ENCODE data around the gene NXPH4.

NXPH4 gene

DNA sequence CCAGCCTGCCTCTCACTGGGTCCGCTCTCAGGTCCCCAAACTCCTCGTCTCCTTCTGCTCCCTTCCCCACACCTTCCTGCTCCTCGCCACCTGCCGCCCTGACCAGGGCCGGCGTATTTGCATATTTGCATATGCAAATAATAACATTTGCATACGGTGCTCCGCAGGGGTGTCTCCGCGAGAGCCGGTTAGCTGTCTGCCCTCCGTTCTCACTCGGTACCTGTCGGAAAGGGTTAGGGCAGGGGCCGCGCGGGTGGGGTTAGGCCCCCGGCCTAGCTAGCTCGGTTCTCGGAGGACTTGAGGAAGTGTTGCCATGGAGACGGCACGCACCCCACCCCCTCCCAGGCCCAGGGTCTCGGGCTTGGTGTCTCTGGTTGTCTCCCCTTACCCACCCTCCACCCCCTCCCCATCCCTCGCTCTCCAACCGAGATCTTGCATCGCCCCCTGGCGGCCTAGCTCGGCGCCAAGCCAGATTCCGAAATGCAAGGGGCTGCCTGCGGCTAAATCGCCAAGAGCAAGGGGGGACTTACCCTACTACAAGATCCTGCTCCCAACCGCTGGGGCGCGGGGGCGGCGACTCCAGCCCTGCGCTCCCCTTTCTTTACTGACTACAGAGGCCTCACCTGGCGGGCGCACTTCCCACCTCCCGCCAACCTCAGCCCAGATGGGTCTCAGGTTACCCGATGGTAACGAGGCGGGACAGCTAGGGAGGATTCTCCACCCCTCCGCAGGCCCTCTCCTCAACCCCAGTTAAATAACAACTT, 26.3 kb downstream of the NXPH4 start:
- DNase-seq (ENCODE audit: low read depth, low spot score): peak; percentile 89

DNA sequence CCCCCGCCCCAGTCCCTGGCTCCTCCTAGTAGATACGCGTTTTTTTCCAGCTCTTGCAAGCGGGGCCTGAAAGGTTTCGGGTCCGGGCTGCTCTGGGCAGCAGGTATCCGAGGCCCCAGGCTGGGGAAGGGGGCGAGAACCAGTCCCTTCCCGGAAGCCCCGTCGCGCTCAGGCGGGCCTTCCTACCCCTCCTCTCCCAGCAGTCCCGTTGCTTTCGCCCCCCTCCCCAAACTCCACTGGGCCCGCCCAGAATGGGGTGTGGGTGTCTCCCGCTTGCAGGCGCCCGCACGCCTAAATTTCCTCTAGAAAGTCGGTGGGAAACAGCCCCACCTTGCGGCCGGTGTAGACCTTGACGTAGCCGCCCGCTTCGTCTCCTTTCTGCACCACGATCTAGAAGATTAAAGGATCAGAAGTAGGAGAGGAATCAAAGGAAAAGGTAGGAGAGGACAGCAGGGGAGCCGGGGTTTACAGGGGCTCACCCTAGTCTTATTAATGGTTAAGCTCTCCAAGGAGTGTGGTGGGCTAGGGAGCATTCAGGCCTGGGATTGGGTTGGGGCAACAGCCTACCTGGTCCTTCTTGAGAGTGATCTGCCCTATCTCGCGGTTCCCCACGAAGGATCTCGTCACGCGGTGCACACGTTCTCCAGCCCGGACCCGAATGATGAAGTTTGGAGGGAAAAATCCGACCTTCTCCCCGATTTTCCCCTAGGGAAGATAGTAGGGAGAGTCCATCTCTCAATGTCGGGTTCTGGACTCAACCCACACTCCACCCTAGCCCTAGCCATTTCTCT, 27.1 kb downstream of the NXPH4 start:
- DNase-seq (ENCODE audit: low read depth, low spot score): no peak

DNA sequence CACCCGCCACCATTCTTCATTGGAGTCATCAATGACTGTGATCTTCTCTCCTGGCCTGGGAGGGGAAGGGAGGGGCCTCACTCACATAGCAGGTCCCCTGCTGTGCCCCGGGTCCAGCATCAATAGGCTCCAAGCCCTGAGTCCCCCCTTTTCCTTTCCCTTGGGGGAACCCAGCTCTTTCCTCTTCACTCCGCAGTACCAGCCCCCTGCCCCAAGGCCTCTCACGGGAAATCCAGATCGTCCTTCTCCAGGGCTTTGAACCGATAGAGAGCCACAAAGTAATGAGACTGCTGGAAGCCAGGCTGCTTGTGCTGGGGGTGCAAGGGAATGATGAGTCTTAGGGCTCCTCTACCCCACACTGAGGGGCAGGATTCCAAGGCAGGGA, 27.7 kb downstream of the NXPH4 start:
- DNase-seq (ENCODE audit: low read depth, low spot score): no peak

DNA sequence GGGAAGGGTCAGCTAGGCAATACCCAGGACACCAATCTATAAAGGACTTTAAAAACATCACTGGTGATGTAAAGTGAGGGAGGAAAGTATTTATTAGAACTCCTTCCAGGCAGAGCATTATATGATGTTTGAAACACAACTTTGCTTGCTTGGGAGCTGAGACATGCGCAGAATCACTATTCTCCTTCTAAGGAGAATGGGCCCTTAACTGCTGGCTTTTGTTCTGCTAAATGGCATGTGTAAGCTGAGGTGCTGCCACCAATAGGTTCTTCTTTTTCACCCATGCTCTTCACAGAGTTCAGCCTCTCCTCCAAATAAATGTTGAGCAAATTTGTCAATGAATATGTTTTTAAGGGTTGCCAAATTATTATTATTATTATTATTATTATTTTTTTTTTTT, 30.4 kb downstream of the NXPH4 start:
- no peak for DNase-seq (ENCODE audit: low read depth, low spot score)

DNA sequence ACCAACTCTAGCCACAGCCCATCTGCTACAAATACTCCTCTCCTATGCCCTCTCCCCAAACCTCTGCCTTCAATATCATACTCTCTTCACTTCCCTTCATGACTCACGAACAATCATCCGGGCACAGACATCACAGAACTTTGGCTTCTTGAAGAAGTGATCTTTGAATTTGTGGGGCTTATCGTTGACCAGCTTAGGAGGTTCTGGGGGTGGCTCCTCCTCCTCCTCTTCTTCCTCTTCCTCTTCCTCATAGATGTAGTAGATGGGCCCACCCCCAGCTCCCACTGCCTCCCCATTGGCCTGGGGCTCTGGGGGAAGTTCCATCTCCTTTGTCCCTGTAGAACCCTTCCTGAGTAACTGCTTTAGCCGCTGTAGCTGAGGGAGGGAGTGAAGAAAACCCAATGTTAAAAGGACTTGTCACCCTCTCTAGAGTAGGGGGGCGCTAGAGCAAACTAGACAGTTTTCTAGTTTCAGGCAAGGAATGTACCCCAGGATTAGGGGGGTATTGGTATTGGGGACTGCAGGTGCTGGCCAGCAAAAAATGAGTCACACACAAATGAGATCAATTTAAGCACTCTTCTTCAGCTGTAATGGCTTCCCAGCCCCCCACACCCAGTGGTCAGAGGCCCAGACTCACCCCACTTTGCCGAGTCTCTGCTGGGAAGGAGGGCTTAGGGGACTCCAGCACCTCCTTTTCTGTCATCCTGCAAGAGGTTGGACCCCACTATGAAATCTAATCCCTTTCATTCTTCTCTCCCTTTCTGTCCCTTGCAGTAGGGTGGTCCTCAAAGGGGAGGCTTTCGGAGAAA, 32.5 kb downstream of the NXPH4 start:
- DNase-seq (ENCODE audit: low read depth, low spot score): no peak

DNA sequence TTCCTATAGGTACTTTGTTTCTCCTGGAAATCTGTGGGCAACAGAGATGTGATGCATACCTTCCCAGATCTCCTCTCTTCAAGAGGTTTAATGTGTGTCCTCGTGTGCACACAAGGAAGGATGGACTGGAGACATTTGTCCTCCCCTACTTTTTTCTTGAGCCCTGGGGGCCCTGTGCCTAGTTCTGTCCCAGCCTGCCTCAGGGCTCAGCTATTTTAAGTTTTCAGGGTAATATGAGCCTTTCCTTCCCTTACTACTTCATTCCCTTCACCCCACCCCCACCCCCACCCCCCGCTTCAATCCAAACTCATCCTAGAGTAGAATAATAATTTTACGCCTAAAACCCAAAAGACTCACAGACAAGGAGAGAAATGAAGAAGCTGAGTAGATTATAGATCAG, 33.9 kb downstream of the NXPH4 start:
- DNase-seq (ENCODE audit: low read depth, low spot score): no peak

DNA sequence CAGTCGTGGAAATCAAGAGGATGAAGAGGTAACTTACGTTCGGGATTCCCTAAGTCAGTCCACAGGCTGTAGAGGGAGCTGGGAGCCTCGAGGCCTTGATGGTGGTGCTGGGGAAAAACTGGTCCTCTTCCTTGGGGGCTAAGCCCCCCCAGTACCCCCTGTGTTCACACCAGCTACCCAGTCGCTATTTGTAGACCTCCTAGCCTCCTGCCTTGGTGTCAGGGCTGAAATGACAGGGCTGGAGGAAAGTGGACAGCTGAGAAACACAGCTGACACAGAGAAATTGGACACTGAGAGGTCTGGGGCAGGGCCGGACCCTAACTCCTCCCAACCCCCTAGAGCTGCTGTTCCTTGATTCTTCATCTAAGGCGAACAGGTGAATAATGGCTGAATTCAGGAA, 34.4 kb downstream of the NXPH4 start, which contains the start of gene STAC3:
Gene STAC3, minus strand, starts transcription at position 232 of the 400 bp plus-strand sequence. CDS start 1,551 bp downstream, outside the sequence.
- no peak for DNase-seq (ENCODE audit: low read depth, low spot score)

DNA sequence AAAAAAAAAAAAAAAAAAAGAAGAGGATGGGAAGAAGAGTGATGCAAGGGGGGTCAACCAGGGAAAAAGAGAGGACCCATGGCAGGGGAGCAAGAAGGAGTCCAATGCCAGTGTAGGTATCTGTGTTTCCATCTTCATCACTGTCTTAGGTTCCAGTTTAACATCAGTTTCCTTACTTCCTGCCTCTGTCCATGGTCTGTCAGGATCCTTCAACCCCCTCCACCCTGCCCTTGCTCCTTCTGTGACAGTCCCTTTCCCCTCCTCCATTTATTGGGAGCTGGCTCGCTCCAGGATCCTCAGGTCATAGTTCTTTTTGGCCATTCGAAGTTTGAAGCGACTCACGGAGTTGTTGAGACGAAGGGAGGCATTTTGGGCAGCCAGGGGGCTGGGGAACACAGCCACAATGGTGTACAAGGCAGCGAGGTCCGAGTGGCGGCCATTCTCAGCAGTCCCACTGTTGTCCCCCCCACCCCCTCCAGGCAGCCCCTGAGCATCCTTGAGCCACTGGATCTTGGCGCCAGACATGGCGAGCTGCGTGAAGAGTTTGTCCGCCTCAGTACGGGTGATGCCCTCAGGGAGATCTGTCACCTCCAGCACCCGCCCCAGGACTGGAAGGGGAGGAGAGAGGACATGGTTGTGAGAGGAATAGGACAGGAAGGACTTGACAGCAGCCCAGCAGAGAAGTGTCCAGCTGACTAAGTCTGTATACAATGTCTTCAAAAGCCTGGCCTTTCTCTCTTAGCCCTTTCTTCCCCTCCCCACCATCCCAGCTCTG, 38.1 kb downstream of the NXPH4 start:
- DNase-seq (ENCODE audit: low read depth, low spot score): no peak

DNA sequence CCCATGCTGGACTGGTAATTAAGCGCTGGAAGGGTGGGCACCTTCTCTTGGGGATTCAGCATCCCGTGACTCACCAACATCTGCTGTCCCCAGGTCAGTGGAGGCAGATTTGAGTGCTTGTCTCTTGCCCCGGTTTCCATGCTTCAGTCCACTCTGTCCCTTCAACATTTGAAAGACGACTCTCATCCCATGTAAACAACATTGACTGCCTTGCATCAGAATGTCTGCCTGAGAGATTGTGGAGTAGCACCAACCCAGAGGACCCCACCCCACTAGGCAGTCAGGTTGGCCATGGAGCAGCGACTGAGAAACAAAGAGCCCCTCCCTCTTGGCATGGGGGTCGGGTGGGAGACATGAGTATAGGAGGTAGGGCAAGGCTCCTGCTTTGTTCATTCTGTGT, 39.3 kb downstream of the NXPH4 start:
- DNase-seq (ENCODE audit: low read depth, low spot score): no peak

DNA sequence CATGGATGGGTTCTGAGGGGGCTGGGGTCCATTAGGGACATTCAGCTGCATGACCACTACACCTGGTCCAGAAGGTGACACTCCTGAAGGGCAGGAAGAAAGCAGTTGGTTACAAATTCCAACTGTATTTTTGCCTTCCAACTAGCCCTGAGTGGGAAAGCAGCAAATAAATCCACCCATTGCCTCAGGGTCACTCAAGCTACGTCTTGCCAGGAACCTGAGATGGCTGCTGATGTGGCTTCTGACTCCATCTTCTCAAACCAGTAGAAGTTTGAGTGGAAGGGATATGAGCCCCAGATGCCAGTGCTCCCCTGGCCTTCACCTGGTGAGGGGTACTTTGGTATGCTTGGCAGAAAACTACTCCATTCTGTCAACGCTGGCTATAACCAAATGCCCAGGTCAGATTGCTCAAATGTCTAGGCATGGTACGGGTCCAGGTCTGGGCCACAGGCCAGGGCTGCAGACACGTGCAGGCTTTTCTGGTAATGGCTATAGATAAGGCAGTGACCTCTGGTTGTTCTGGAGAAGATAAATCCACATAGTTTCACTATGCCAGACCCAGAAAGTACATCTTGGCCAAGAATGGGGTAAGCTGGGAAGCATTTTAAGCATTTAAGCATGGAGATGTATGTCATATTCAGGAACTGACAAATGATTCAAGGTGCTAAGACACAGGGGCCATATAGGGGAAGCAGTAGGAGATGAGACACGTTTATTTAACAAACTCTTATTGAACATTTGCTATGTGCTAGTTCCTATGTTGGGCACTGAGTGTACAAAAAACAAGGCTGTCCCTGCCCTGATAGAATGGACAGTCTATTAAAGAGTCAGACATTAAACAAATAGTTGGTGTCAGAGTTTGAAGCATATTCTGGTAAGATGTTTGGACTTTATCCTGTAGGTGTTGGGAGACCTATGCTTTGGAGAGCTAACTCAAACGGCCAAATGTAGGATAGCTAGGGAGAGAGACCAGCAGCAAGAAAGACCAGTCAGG, 42.7 kb downstream of the NXPH4 start:
- no peak for DNase-seq (ENCODE audit: low read depth, low spot score)

DNA sequence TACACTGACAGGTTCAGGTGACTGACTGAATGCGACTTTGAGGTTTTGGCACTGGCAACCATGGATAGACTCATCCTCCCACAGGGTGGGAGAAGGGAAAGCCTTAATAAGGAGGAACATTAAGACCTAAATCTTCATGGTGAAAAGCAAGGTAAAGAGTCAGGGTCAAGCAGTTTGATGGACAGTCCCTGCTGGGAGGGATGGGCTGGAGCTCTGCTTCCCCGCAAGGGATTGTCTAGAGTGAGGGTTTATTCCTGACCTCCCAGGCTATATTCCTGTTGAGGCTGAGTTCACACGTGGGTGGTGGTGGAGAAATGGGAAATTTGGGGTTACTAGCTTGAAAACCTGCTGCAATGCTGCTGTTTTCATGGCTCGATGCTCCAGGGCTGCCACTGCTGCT, 43.8 kb downstream of the NXPH4 start:
- no peak for DNase-seq (ENCODE audit: low read depth, low spot score)

DNA sequence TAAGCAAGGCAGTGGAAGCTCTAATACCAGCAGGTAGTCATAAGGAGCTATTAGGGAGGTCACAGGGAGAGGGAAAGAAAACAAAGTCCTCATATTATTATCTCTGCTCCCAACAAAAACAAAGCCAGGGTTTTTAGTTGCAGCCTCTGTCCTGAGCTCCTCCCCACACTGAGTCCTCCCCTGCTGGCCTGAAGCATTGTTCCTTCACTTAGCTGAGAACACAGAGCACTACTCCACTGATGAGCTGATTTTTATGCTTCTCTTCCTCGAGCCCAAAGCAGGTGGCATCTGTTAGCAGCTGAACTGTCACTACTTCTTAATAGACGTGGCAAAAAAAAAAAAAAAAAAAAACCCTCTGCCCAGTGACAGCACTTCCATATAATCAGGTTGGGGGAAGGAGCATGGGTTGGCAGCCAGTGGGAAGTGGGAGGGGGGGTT, 44.9 kb downstream of the NXPH4 start:
- no peak for DNase-seq (ENCODE audit: low read depth, low spot score)

DNA sequence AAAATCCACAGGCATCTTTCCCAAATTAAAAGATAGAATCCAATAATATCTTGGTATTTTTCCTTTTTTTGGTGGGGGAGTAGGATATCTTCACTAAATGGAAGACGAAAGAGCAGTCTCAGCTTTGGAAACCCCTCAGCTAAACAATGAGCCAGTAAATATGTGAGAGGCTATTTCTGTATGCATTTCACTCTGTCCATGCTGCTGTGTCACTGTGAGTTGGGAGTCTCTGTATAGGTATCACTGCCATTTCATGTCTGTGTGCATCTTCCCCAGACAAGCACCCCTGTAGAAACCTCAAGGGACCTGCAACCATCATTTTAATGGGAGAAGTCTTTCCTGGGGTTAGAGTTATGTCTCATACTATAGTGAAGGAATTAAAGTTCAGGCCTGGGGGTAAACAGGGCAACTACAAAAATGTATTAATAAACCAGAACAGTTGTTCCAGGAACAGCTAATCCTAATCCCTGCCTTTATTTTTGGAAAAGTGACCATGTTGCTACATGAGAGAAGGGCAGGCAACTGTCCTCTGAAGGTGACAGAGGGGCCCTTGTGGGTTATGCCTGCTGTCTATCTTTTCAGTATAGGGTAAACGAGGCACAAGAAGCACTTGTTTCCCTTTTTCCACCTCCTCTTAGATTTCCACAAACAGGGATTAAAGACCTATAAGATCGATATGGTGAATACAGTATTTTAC, 45.7 kb downstream of the NXPH4 start:
- DNase-seq (ENCODE audit: low read depth, low spot score): no peak

DNA sequence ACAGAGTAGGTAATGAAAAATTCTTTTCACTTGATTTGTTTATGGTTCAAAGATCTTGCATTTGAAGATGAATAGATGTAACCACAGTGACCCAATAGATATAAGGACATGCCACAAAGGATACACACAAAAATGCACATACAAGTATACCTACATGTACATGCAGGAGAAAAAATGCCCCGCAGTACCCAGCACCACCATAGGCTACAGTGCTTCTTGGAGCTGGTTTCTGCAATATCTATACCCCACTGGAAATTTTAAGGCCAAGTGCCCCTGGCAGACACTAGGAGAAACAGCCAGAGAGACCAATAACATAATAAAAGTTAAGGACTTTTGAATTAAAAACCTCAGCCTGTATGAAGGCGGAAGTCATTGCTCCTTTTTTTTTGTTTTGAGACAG, 46.5 kb downstream of the NXPH4 start:
- no peak for DNase-seq (ENCODE audit: low read depth, low spot score)

DNA sequence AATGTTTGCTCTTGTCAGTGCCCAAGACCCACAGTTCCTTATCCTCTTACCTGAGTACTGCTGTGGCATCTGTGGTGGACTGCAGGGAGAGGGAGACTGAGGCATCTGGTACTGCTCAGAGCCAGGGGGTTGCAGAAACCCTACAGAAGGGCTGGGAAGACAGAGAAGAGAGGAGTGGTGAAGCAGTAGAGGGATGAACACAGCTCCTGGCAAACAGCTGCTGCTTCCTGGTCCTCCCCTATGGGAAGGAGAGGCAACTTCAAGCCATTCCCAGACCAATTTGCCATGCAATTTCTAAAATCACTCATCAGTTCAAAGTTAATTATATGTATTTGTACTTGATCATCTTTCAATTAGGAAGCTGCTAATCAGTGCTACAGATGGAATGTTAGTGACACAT, 50.1 kb downstream of the NXPH4 start:
- DNase-seq (ENCODE audit: low read depth, low spot score): no peak

DNA sequence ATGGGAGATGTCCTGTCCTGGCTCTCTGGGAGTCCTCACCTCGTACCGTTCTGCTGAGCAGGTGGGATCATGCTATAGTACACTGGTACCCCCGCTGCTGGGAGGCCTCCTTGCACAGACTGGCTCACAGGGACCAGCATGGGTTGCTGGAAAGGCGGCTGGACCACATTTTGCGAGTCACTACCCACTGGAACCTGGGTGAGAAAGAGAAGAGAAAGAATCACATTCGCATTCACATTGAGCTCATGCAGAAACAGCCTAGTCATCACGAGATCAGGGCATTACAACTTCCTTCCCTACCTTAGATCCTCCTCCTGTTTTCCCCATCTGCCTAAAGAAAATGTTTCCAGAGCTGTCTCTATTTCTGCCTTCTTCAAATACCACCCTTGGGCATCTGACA, 51.7 kb downstream of the NXPH4 start:
- DNase-seq (ENCODE audit: low read depth, low spot score): no peak

DNA sequence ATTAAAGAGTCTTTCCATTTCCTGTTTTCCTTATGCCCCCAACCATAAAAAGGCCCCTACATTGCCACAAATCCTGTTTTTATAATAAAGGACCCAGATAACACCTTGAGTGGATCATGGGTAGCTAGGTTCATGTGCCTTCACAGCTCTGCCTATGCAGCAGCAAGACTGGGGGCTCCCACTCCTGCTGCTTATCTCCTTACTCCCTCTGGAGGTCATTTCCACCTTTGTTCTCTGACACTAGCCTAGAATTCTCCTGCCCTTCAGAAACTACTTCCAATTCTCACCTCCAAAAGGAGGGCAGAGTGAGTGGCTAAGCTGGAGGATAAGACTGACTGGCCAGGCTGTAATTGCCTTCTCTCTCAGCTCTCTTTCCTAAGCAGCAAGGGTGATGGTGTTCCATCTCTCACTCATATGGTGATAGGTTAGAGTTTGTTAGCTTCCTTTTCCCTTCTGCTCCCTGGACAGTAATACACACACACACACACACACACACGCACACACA, 54.4 kb downstream of the NXPH4 start:
- DNase-seq (ENCODE audit: low read depth, low spot score): no peak

DNA sequence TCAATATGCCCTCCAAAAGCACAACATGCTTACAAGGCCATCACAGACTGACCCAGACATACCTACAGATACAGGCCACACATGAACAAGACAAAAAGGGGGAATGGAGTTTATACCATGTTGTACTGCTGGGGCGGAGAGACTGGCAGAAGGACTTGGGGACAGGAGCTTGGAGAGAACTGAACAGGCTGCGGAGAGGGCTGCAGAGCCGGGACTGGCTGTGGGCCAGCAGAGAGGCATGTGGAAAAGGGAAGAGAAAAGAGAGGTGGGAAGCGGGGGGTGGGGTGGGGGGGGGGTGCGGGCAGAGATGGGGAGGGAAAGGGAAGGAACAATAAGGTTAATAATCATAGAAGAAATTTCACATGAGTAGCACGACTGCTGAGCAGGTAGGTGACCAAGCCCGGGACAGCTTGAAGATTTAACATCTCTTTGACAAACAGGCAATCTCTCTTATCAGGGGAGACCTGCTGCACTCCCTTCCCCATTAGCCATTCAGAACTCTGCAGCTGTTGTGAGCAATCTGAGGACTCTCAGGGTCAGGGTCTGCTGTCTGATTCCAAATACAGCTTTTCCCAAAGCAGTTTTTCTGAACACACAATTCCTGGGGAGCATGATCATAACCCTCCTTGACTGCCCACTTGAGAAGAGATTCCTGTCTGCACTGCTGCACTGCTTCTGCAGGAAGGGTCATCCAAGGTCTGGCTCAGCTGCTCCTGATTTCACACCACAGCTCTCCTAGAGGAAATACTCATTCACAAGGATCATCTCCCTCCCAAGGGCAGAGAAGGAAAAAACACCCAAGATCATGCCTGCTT, 56.0 kb downstream of the NXPH4 start:
- DNase-seq (ENCODE audit: low read depth, low spot score): no peak

DNA sequence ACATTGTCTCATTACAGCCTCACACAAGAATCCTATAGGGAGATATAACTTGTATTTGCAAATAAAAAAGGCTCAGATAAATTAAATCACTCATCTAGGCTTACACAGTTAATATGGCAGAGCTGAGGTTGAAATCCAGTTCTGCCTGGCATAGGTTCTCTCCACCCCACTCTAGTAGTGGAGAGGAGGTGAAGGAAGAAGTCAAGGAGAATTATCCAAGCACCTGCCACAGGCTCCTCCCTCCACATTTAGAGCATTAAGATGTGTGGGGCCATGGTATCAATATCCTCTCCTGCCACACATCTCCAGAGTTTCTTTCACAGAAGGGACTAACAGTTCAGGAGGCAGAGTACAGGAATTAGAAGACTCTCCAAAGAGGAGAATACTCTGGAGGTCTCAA, 56.9 kb downstream of the NXPH4 start:
- DNase-seq (ENCODE audit: low read depth, low spot score): no peak

Data from iPS DF 19.7 (cell line).